ENCODE results near the gene PRRC2B. TPM values are rescaled to one million over a fixed set of nuclear protein-coding genes. Genes with fewer than 3 reads are reported as not detected.
A peak's percentile ranks its signal among the peaks of the same experiment; 100 is the strongest.

PRRC2B gene
- total and polyA plus RNA-seq, 2 of the 13 experiments (the other 11 are each of a cell fraction or from before 2014, with no cell fraction given) = 20.8 to 37.4 TPM

DNA sequence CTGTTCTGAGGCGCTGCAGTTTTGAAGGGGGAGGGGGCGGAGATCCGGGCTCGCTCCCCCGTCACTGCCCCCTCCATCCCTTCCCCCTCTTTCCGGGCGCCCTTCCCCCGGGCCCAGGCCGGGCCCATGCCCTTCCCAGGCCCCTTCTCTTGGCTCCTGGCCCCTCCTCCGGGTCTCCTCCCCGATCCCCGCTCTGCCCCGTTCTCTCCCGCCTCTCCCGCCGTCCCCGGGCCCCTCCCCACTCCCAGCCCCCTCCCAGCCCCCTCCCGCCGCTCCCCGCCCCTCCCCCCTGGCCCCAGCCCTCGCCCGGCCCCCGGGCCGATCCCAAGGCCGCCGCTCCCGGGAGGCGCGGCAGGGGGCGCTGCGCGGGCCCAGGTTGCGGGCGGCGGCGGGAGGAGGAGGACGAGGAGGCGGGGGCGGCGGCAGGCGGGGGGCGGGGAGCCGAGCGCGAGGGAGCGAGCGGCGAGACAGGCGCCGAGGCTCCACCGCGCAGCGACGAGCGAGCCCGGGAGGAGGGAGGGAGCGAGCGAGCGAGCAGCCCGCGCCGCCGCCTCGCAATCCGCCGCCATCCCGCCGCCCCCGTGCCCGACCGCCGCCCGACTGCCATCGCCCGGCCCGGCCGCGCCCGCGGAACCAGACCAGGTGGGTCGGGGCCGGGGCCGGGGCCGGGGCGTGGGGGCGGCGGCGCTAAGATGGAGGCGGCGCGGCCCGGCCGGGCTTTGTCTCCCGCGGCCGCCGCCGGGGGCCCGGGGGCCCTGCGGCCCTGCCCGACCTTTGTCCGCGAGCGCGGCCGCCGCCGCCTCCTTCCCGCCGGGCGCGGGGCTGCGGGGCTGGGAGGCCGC is at the start of gene PRRC2B (continued):
- TF ChIP-seq ZNF687 (CRISPR knock-in tag; IDR thresholded peaks at IDR 0.05) (peak; percentile 45), MYC (CRISPR knock-in tag; IDR thresholded peaks at IDR 0.05; ENCODE audit: borderline replicate concordance) (peak; percentile 41; the same call in 1 of the 2 replicates), ZBTB34 (CRISPR knock-in tag; IDR thresholded peaks at IDR 0.05) (no peak), ZFAT (CRISPR knock-in tag; conservative IDR thresholded peaks at IDR 0.05) (no peak), HNRNPK (IDR thresholded peaks at IDR 0.05; ENCODE audit: low read depth, low read length, poor library complexity, severe bottlenecking) (peak; percentile 71), SOX6 (IDR thresholded peaks at IDR 0.05) (no peak), SOX6 (CRISPR knock-in tag; IDR thresholded peaks at IDR 0.05) (peak; percentile 39; the same call in 1 of the 2 replicates), TFDP2 (CRISPR knock-in tag; IDR thresholded peaks at IDR 0.05) (peak; percentile 13; the same call in 1 of the 2 replicates), HIVEP1 (CRISPR knock-in tag; IDR thresholded peaks at IDR 0.05) (no peak), SKI (IDR thresholded peaks at IDR 0.05; ENCODE audit: partially characterized antibody) (peak; percentile 38), ZNF7 (CRISPR knock-in tag; IDR thresholded peaks at IDR 0.05) (no peak), CCDC6 (CRISPR knock-in tag; IDR thresholded peaks at IDR 0.05) (0 out of 2 replicates have a peak, but pooled peaks have one; percentile 39), NFE2 (CRISPR knock-in tag; IDR thresholded peaks at IDR 0.05) (no peak), MED13 (CRISPR knock-in tag; IDR thresholded peaks at IDR 0.05) (no peak), YY1 (IDR thresholded peaks at IDR 0.05; ENCODE audit: insufficient read depth, insufficient replicate concordance, low read depth, low read length) (peak; percentile 55), ZNF432 (CRISPR knock-in tag; IDR thresholded peaks at IDR 0.05; ENCODE audit: borderline replicate concordance) (no peak)
- TF ChIP-seq, protein P1, sequence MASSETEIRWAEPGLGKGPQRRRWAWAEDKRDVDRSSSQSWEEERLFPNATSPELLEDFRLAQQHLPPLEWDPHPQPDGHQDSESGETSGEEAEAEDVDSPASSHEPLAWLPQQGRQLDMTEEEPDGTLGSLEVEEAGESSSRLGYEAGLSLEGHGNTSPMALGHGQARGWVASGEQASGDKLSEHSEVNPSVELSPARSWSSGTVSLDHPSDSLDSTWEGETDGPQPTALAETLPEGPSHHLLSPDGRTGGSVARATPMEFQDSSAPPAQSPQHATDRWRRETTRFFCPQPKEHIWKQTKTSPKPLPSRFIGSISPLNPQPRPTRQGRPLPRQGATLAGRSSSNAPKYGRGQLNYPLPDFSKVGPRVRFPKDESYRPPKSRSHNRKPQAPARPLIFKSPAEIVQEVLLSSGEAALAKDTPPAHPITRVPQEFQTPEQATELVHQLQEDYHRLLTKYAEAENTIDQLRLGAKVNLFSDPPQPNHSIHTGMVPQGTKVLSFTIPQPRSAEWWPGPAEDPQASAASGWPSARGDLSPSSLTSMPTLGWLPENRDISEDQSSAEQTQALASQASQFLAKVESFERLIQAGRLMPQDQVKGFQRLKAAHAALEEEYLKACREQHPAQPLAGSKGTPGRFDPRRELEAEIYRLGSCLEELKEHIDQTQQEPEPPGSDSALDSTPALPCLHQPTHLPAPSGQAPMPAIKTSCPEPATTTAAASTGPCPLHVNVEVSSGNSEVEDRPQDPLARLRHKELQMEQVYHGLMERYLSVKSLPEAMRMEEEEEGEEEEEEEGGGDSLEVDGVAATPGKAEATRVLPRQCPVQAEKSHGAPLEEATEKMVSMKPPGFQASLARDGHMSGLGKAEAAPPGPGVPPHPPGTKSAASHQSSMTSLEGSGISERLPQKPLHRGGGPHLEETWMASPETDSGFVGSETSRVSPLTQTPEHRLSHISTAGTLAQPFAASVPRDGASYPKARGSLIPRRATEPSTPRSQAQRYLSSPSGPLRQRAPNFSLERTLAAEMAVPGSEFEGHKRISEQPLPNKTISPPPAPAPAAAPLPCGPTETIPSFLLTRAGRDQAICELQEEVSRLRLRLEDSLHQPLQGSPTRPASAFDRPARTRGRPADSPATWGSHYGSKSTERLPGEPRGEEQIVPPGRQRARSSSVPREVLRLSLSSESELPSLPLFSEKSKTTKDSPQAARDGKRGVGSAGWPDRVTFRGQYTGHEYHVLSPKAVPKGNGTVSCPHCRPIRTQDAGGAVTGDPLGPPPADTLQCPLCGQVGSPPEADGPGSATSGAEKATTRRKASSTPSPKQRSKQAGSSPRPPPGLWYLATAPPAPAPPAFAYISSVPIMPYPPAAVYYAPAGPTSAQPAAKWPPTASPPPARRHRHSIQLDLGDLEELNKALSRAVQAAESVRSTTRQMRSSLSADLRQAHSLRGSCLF (CRISPR knock-in tag; IDR thresholded peaks at IDR 0.05; ENCODE audit: borderline replicate concordance) = no peak
